HG03103 (cell line): ENCODE results near the gene BEGAIN.

ENCODE experiments used
- ATAC-seq: cut with Tn5 transposase; IDR thresholded peaks from one replicate; pipeline ENCODE4 v1.9.1; 2021; ENCODE audit warnings: low read depth; ENCODE audit not compliant: unreplicated experiment

Gene BEGAIN, protein sequence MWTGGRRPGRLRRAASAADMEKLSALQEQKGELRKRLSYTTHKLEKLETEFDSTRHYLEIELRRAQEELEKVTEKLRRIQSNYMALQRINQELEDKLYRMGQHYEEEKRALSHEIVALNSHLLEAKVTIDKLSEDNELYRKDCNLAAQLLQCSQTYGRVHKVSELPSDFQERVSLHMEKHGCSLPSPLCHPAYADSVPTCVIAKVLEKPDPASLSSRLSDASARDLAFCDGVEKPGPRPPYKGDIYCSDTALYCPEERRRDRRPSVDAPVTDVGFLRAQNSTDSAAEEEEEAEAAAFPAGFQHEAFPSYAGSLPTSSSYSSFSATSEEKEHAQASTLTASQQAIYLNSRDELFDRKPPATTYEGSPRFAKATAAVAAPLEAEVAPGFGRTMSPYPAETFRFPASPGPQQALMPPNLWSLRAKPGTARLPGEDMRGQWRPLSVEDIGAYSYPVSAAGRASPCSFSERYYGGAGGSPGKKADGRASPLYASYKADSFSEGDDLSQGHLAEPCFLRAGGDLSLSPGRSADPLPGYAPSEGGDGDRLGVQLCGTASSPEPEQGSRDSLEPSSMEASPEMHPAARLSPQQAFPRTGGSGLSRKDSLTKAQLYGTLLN

DNA sequence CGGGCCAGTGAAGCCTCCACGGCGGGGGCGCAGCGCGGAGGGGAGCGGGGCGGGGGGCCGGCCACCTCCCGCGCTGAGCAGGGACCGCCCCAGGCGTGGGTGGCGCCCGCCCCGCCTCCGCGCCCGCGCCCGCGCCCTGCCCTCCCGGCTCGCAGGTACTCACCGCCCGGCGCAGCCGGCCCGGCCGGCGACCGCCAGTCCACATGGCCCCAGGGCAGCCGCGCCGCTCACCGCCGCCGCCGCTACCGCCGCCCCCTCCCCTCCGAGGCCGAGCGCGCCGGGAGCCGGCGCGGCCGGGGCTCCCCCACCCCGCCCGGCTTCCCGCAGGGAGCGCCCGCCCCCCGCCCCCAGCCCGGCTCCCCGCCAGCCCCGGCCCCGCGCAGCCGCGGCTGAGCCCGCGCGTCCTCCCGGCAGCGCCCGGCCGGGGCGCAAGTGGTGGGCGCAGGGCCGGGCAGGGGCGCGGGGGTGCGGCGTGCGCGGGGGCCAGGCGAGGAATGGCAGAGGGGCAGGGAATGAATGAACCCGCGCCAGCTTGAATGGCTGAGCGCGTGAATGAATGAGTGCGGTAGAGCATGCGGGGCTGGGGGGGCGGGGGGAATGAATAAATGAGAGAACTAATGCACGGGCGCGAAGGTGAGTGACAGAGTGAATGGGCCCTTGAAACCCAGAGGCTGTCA, at the start of gene BEGAIN:
TSS of gene BEGAIN (minus strand) at position 332 of the 677 bp plus-strand sequence. CDS start at position 205, 127 bp downstream.
- no peak for ATAC-seq

DNA sequence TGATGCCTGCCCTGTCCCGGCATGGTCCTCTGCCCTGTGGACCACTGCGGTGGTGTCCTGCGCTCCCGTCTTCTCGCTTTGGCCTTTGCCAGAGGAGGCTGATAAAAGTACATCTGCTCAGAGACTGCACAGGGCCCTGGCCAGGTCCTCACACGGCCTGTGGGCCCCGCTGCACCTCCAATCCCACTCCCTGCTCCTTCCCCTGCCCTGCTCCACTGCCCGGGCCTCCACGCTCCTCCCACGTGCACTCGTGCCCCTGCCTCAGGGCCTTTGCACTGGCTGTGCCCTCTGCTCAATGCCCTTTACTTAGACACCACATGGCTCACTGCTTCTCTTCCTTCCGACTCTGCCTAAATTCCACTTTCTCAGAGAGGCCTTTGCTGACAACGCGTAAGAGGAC, 49.3 kb upstream of the BEGAIN start:
- no peak for ATAC-seq

DNA sequence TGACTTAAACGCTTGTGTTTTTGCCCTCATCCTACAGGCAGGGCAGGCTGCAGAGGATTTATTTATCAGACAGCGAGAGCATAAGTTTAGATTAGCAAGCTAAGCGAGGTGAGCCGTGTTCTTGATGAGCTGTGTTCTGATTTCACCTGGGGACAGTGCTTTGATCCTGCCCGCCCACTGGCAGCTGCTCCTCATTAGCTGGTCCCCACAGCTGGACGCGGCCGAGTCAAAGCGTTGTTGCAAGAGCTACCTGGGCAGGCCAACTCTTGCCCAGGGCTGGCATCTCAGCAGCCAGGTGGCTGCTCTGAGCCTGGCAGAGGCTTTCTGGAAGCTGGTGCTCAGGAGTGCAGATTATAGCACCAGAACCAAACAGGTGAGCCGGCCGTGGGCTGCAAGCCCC, 46.8 kb upstream of the BEGAIN start:
- ATAC-seq = no peak

DNA sequence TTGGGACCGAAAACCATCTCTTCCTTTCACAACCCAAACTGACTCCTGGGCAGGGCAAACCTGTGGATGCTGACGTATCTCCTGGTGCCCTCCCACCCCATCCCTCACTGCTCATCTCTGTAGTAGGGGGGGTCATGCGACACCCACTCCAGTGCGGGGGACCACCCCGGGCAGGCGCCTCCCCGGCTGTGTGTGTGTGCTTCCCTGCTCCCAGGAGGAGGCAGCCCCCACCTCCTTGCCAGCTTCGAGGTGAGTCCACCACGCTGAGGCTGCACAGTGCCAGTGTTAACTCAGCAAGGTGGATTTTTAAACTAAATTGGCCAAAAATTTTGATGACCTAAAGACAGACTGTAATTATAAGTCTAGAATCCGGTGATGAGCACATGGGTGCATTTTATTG, 46.2 kb upstream of the BEGAIN start:
- ATAC-seq = no peak

DNA sequence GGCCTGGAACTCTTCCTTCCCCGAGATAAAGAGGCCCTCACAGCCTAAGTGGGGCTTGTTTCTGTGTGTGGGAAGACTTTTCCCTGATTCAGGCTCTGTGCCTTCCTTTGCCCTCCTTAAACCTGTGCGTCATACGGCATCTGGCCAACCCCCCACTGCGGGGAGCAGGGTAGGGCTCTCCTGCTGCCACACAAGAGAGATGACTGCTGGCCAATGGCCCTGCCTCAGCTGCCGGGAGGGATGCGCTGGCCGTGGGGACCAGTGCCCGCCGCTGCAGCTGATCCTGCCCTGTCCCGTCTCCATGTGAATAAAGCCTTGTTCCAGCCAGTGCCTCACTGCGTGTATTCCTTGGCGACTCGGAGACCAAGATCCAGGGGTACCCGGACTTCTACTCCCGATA, 42.5 kb upstream of the BEGAIN start:
- ATAC-seq = no peak

DNA sequence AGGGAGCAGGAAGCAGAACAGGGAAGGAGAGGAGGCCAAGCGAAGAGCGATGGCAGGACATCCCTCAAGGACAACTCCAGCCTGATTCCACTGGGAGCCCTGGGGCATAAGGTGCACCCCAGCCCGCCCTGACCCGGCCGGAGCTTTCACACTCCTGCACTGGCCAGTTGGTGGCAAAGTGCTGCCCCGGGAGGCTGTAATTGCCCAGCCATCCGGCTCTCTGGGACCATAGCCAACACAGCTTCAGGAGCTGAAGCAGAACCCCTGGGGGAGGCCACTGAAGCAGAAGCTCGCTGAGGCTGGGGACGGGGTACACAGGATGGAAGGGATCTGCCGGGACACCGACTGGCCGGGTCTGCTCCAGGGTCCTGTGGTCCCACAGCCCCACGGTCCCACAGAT, 41.9 kb upstream of the BEGAIN start:
- no peak for ATAC-seq

DNA sequence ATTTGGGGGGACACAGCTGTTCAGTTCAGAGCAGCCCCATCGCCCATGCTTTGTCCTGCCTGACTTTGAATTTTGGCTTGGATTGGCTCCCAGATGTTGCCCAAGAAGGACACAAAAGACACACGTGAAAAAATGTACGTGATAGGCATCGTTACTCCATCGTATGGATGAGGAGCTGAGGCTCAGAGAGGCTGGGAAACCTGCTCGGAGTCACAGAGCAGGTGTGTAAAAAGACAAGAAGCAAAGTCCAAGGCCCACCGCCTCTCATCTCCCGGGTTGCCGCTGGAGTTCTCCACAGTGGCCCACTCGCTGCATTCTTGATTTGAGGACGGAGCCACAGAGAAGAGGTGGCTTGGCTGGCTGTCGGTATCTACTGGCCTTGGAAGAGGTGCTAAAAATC, 41.0 kb upstream of the BEGAIN start:
- no peak for ATAC-seq

DNA sequence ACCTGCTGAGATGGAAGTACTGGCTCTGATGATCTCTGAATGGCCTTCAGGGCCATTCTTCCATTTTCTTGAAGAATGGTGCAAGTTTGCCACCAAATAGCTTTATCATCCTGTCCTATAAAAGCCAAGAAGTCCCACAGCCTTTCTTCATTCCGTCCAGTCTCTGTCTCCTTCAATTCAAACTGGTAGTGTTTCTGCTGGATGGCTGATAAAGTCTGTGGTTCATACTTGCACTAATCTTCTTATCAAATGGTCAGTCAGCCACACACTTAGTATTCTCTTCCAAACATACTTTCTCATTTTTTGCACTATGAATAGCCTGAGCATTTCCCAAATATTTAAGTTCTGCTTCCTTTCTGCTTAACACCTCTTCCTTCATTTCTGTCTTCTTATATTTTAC, 39.4 kb upstream of the BEGAIN start:
- ATAC-seq = no peak

DNA sequence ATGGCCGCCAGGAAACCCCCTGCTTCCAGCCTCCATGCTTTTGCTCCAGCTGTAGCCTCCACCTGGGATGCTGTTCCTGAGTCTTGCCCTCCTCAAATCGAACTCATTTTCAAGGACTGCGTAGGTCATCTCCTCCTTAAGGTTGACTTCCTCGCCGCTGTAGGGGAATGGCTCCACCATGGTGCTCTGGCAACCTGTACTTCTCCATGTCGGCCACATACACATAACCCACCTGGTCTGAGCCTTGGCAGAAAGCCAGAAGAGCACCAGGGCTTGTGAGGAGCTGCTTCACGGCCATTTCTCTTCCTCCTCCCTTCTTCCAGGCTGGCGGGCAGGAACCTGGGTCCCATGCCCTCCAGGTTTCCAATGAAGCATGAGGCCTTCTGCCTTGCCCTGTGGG, 36.7 kb upstream of the BEGAIN start:
- ATAC-seq = no peak

DNA sequence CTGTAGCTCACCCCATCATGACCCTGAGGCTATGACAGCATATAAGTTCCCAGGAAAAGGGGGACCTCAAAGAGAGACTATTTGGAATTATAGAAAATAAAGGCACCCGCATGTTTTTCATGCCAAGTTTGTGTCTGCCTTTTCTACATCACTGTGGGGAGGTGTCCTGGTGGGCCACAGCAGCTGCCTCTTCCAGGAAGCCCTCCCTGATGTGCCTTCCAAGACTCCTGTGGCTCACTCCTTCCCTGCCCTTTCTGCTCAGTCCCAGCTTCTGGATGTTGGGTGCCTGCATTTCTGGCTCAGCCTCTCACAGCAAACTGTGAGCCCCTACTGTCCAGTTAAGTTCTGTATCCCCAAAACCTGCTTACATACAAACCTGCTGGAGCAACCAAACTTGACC, 36.3 kb upstream of the BEGAIN start:
- no peak for ATAC-seq

DNA sequence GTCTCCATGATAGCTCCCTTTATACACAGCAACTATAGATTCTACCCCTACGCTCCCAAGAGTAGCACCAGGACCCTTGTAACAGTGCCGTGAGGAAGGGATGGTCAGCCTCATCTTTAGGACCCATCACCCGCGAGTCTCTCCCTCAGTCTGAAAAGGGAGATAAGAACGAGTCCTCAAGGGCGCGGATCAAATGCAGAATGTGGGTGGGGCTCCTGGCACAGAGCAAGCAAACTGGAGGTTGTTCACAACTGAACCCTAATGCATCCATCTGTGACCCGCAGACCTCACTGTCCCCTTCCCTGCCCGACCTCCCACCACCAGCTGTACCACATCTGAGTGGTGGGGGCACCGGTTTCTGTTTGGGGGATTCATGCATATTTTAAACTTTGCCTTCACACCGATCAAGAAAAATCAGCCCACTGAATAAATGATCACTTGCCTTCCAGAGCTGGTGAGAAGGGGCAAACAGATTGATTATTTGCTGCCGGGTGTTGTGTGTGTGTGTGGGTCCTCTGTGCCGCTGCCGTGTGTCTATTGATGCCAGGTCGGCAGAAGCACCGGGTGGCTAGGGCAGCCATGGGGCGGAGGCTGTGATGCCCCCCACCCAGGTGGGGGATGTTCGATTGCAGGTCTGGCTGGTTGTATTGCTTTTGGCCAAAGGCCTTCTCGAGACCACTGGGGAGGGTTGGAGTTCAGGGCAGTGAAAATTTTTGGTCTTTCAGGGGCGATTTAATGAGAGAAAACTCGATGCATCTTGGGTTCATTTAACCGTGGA, 35.7 kb upstream of the BEGAIN start:
- no peak for ATAC-seq

DNA sequence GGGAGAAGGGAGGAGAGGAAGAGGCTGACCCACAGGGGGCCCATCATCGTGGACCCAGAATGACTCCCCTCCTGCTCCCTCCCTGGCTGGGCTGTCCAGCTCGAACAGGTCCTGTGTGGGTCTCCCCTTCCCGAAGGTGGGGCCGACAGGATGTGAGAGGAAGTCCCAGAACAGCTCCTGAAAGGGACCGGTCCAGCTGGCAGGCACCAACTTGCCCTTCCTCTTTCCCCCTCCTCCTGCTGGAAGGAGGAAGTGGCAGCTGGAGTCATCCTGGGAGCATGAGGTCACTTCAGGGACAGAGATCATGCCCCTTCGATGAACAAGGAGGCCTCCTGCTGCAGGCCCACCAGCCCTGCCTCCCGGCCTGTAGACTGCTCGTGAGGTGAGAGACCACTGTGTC, 35.0 kb upstream of the BEGAIN start:
- ATAC-seq = no peak

DNA sequence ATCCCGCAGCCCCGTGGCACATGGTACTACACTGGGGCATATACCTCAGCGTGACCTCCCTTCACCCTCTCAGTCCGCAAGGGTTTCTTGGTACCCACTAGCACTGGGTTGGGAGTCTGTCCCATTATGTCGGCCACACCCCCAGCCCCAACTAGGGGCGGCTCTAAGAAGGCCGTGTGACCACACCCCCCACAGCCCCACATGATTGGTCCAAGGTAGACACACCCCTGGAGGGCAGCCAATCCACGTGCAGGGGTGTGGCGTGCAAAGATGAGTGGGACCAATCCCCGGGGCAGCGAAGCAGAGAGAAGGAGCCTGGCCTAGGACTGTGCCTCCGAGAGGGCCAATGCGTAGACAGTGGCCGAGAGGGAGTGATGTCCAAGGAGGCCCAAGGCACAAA, 34.6 kb upstream of the BEGAIN start:
- no peak for ATAC-seq

DNA sequence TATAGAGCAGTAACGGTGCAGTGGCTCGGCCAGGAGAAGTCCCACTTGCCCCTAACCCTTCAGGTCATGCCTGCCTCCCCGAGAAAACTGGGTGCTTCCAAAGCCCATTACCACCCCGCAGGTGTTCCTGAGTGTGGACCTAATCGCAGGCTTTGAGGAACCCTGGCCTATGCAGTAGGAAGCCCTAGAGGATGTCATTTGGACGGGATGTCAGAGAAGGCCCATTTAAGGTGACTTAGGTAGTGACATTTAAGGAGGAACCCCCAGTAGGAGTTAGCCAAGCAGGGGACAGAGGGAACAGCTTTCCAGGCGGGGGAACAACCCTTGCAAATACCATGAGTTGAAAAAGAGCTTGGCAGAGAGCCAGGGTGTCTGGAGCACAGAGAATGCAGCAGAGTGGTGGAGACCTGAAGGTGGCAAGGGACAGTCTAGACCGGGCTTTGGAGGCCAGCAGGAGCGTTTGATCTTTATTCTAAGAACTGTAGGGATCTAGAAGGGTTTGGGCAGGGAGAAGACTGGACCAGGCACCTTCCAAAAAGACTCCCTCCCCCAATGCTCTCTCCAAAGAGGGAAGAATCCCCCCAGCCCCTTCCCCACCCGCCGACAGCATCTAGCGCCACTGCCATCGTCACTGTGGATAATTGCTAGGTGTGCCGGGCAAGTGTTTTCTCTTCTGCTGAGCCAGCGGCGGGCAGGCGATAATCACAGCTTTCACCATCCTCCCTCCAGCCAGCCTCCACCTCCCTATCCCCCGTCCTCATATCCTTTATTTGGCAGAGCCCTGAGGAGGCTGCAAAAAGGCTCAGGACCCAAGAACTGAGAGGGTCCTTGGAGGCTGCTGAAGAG, 33.3 kb upstream of the BEGAIN start:
- ATAC-seq = no peak

DNA sequence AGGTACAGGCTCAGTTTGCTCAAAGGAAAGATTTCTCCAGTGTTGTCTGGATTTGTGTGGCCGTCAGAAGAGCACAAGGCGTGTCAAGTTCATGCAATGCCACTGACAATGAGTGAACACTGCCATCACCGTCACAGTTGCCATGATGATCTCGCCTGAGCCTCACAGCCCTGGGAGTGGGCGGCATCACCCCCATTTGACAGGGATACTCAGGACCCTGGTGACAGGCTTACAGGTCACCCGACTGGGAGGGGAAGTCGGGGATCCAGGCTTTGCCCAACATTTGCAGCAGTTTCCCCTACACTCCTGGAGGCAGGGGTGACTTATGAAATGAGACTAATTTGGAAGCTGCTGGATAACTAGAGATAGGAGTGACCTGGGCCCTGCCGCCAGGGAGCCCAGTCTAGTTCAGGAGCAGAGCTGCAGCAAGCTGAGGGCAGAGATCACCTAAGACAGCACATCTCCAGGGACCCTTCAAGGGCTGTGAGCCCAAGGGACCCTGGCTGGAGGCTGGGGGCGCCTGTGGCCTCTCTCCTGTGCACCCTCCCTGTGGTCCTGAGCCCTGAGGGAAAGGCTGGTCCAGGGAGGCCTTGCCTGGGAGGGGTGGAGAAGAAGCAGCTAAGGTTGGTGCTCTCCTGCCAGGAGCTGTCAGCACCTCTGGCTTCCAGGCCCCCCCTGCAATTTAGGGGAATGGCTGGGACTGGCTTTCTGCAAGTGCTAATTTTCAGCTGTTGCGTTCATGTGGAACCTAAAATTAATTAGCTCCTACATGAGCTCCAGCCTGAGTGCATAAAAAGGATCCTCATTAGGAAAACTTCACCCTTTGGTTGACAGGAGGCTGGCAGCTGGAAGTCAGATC, 32.4 kb upstream of the BEGAIN start:
- no peak for ATAC-seq

DNA sequence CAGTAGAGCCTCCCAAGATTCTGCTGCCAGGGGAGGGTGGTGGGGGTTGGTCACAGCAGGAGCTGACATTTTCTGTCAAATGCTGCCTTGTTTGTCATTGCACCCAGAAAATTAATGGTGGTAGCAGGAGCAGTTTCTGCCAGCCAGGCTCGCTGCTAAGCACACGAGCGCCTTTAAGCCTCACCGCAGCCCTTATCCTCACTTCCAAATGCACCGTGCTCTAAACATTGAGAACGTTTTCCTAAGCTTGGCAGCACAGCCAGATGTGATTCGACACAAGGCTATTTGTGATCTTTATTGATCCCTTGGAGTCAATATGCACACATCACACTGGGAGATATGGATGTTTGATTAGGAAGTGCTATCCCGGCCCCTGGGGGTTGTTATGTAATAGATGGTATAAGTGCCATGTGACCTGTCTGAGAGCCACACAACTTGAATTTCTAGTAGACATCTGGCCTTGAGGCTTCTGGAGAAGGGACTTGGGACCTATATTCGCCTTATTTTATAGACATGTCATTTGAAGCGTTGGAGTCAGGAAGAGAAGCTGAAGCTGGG, 31.6 kb upstream of the BEGAIN start:
- ATAC-seq = no peak

DNA sequence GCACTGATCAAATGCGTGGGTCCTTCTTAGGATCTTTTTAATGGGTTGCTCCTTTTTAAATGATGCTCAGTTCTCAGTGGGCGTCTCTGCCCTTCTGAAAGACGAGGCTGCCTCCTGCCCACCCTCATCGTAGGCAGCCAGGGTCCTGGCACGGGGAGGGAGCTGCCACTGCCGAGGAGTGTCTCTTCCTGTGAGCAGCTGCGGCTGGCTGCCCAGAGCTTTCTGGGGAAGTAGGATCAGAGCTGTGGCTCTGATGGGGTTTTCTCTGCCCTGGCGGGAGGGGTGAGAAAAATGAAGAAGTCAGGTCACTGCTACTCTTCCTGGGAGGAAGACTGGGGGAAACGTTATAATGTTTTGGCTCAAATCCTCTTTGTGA, 31.1 kb upstream of the BEGAIN start:
- no peak for ATAC-seq

DNA sequence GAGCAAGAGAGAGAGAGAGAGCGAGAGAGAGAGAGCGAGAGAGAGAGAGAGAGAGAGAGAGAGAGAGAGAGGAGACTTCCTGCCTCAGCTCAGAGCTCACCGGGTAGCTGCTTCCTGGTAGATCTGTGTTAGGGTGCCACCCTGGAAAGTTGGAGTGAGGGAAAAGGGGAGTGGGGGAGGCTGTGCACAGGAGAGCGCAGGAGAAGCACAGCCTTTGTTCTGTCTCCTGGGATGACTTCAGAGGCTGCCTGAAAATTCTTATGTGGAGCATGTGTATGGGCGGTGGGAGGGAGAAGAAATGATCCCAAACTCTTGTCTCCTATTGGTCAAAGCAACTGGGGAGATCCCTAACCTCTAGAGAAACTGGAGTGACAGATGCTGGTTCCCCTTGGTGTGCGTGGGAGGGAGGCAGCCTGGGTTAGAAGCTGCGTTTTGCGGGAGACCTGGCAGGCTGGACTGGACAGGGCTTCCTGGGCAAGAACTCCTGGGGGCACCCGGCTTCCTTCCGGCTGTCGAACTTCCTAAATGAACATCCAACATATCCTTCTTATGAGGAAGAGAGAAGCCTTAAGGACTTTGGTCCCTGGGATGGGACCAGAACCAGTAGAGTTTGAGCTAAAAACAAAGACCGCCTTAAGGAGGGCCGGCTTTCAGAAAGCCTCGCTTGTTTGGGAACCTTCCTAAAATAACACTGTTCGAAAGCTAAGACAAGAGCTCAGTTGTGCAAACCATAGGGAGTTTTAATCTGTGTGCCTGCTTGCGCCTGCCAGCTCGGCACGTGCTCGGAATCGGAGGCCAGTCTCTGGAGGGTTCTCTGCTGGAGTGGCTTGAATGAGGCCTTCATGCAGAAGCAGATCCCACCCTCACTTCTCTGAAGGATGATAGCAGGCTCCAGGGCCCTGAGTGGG, 30.4 kb upstream of the BEGAIN start:
- no peak for ATAC-seq
